Stimulated activated CD4-positive, alpha-beta T cell treated with anti-CD3 and anti-CD28 coated beads, Interleukin-15, amount 100 ng/mL, for 48 hours (primary cell): ENCODE data around the gene FAM171A2.
A peak's percentile ranks its signal among the peaks of the same experiment; 100 is the strongest.
"Not testable (repeated sequence)": the region's sequence is repeated elsewhere in the genome, so short reads cannot be mapped to it uniquely, and the experiment has no call there.

Experiments used
- DNase-seq, 2 donors: peaks; one replicate each; pipeline ENCODE4 v3.0.0-alpha.2; 2020; ENCODE audit warnings: low read depth in 2 of 2

FAM171A2 gene

GRCh38 chr17:44363613-44364159 is at the start of gene FAM171A2:
Gene FAM171A2 (minus strand): TSS chr17:44363853. CDS start chr17:44363714, 139 bp downstream.
- DNase-seq = peak in 1 of 2 donors; percentile 53

GRCh38 chr17:44409309-44410028 is 45.8 kb upstream of the FAM171A2 start:
- DNase-seq = no peak

- no peak for DNase-seq
Observed at GRCh38 chr17:44408786-44409185, 45.1 kb upstream of the FAM171A2 start.

GRCh38 chr17:44402564-44403172 is 39.0 kb upstream of the FAM171A2 start:
- DNase-seq = no peak

GRCh38 chr17:44400226-44400847 is 36.7 kb upstream of the FAM171A2 start:
- no peak for DNase-seq

- DNase-seq = no peak
Observed at GRCh38 chr17:44398692-44399691, 35.3 kb upstream of the FAM171A2 start.

GRCh38 chr17:44397479-44398440 is 34.1 kb upstream of the FAM171A2 start:
- no peak for DNase-seq

GRCh38 chr17:44396946-44397345 is 33.3 kb upstream of the FAM171A2 start:
- no peak for DNase-seq

GRCh38 chr17:44394833-44395232 is 31.2 kb upstream of the FAM171A2 start:
- DNase-seq = no peak

GRCh38 chr17:44394112-44394511 is 30.5 kb upstream of the FAM171A2 start:
- not testable (repeated sequence) for DNase-seq

GRCh38 chr17:44390250-44390870 is 26.7 kb upstream of the FAM171A2 start:
- no peak for DNase-seq

GRCh38 chr17:44389723-44390202 is 26.1 kb upstream of the FAM171A2 start:
- DNase-seq = no peak

GRCh38 chr17:44389281-44389680 is 25.6 kb upstream of the FAM171A2 start, which contains the start of gene ITGA2B:
Gene ITGA2B (minus strand): TSS chr17:44389649. CDS start chr17:44389473, 176 bp downstream.
- no peak for DNase-seq

- no peak for DNase-seq
Observed at GRCh38 chr17:44387804-44388203, 24.2 kb upstream of the FAM171A2 start.

- no peak for DNase-seq
Observed at GRCh38 chr17:44386182-44386525, 22.5 kb upstream of the FAM171A2 start.

GRCh38 chr17:44385287-44386181 is 21.9 kb upstream of the FAM171A2 start:
- peak; percentile 83 for DNase-seq

- no peak for DNase-seq
Observed at GRCh38 chr17:44384823-44385286, 21.2 kb upstream of the FAM171A2 start.

- no peak for DNase-seq
Observed at GRCh38 chr17:44384281-44384822, 20.7 kb upstream of the FAM171A2 start.
